GM12878 (cell line): ENCODE data around the gene KLK12. TPM values are rescaled to one million over a fixed set of nuclear protein-coding genes. Genes with fewer than 3 reads are reported as not detected.

Source experiments
- ATAC-seq: fragments of 200-7000 bp; cut with Tn5 transposase; 3 replicates; pipeline ENCODE4 v1.9.1; 2020; ENCODE audit warnings: mild to moderate bottlenecking, moderate library complexity
- BruUV-seq: library from RNA; stranded (reverse); fragments of 400-500 nt; replicated peaks from 2 replicates; lab custom pipeline; 2021; lab: Mats Ljungman, UMichigan
- CTCF ChIA-PET: fragments of 300-600 bp; sonication (Branson Sonifier 250); formaldehyde crosslinking; extraction: SDS; loops from one replicate; lab custom pipeline; 2021; ENCODE audit warnings: inconsistent platforms; lab: Yijun Ruan, JAX
- POLR2A ChIA-PET: fragments of 350-600 bp; formaldehyde crosslinking; extraction: SDS; loops from one replicate; lab custom pipeline; 2021; ENCODE audit warnings: inconsistent platforms; lab: Charles Lee
- RAD21 ChIA-PET: fragments of 300-600 bp; sonication (Branson Sonifier 250); formaldehyde crosslinking; loops from one replicate; lab custom pipeline; 2023; ENCODE audit warnings: antibody characterized with exemption; ENCODE audit not compliant: unreplicated experiment; lab: Charles Lee
- SMC1A ChIA-PET: fragments of 300-600 bp; sonication (Branson Sonifier 250); formaldehyde crosslinking; loops from one replicate; lab custom pipeline; 2023; ENCODE audit not compliant: unreplicated experiment, uncharacterized antibody; lab: Charles Lee
- DNase-seq: peaks from one replicate; pipeline ENCODE4 v3.0.0-alpha.2; 2011; ENCODE audit warnings: low read depth, low spot score
- FAIRE-seq: peaks from 3 replicates; lab custom pipeline; 2011; peaks lifted over from hg19 to GRCh38; lab: Jason Lieb, UNC
- H2AFZ ChIP-seq: 2 replicates; pipeline ENCODE4 v1.6.0; 2011; ENCODE audit warnings: low read depth, low read length, control low read depth; ENCODE audit not compliant: control insufficient read depth
- H3K27ac ChIP-seq: 2 replicates; pipeline ENCODE4 v1.5.1; 2011; ENCODE audit warnings: control low read depth; ENCODE audit not compliant: control insufficient read depth, insufficient read depth
- H3K27me3 ChIP-seq, 2 experiments: replicated peaks in 1 of 2; 2 replicates each; pipeline versions ENCODE4 v1.6.0 to v1.6.1; 2011; ENCODE audit warnings: low read length in 1 of 2; ENCODE audit not compliant: control insufficient read depth in 2 of 2, insufficient read depth in 2 of 2
- H3K36me3 ChIP-seq, 2 experiments: 2 replicates each; pipeline ENCODE4 v1.5.1; 2011; ENCODE audit warnings: low read length in 1 of 2; ENCODE audit not compliant: control insufficient read depth in 2 of 2, insufficient read depth in 2 of 2
- H3K4me1 ChIP-seq: 2 replicates; pipeline ENCODE4 v1.6.1; 2011; ENCODE audit warnings: mild to moderate bottlenecking, low read length, moderate library complexity, mixed read lengths; ENCODE audit not compliant: control insufficient read depth, insufficient read depth
- H3K4me2 ChIP-seq: 2 replicates; pipeline ENCODE4 v1.6.0; 2011; ENCODE audit warnings: control low read depth; ENCODE audit not compliant: control insufficient read depth, insufficient read depth
- H3K4me3 ChIP-seq: fragments of 200-600 bp; sonication (generic); 2 replicates; pipeline ENCODE4 v1.5.1; 2016
- H3K79me2 ChIP-seq: 2 replicates; pipeline ENCODE4 v1.6.0; 2011; ENCODE audit warnings: low read length; ENCODE audit not compliant: control insufficient read depth, insufficient read depth
- H3K9ac ChIP-seq: 2 replicates; pipeline ENCODE4 v1.8.0; 2011; ENCODE audit warnings: low read length, control low read depth, mixed read lengths; ENCODE audit not compliant: control insufficient read depth, insufficient read depth
- H3K9me3 ChIP-seq: replicated peaks from 3 replicates; pipeline ENCODE4 v1.5.1; 2011; ENCODE audit warnings: mild to moderate bottlenecking, low read length; ENCODE audit not compliant: control insufficient read depth, insufficient read depth
- H4K20me1 ChIP-seq: 2 replicates; pipeline ENCODE4 v1.6.0; 2011; ENCODE audit not compliant: control insufficient read depth, insufficient read depth
- ATF3 ChIP-seq: IDR thresholded peaks from 2 replicates; pipeline ENCODE4 v1.6.1; 2011; ENCODE audit warnings: low read depth, mild to moderate bottlenecking, low read length, moderate library complexity, borderline replicate concordance; ENCODE audit errors: extremely low read depth
- BACH1 ChIP-seq: fragments of 450-650 bp; IDR thresholded peaks from 2 replicates; pipeline ENCODE4 v1.6.1; 2017; ENCODE audit warnings: mild to moderate bottlenecking, borderline replicate concordance
- BHLHE40 ChIP-seq, 2 experiments: fragments of 450-650 bp in 1 of 2; IDR thresholded peaks; 2 replicates each; pipeline ENCODE4 v1.6.1; 2011 to 2017; ENCODE audit warnings: low read depth in 2 of 2, borderline replicate concordance in 1 of 2, improper control_type of control experiment in 1 of 2, low read length in 1 of 2, mild to moderate bottlenecking in 1 of 2
- CREB1 ChIP-seq: IDR thresholded peaks from 2 replicates; pipeline ENCODE4 v1.6.1; 2012; ENCODE audit warnings: low read depth, mild to moderate bottlenecking, inconsistent platforms
- ESRRA ChIP-seq: IDR thresholded peaks from 2 replicates; pipeline ENCODE4 v1.6.1; 2012; ENCODE audit warnings: mild to moderate bottlenecking, low read length, improper control_type of control experiment
- ETV6 ChIP-seq, 2 experiments: fragments of 450-650 bp in 1 of 2; IDR thresholded peaks in 1 of 2; conservative IDR thresholded peaks in 1 of 2; 2 replicates each; pipeline ENCODE4 v1.6.1; 2014; ENCODE audit warnings: antibody characterized with exemption in 1 of 2, borderline replicate concordance in 1 of 2, low read depth in 1 of 2, mild to moderate bottlenecking in 1 of 2, moderate library complexity in 1 of 2
- FOXM1 ChIP-seq: IDR thresholded peaks from 2 replicates; pipeline ENCODE4 v1.6.1; 2012; ENCODE audit warnings: low read depth, mild to moderate bottlenecking, inconsistent platforms, low read length, moderate library complexity
- HSF1 ChIP-seq: fragments of 150-350 bp; IDR thresholded peaks from 2 replicates; pipeline ENCODE4 v1.6.1; 2014; ENCODE audit warnings: mild to moderate bottlenecking, low read depth, low read length
- IRF4 ChIP-seq: IDR thresholded peaks from 2 replicates; pipeline ENCODE4 v1.6.1; 2011; ENCODE audit warnings: low read depth, low read length
- LARP7 ChIP-seq: fragments of 450-650 bp; IDR thresholded peaks from 2 replicates; pipeline ENCODE4 v1.6.1; 2017; ENCODE audit warnings: mild to moderate bottlenecking
- MTA3 ChIP-seq: IDR thresholded peaks from 2 replicates; pipeline ENCODE4 v1.6.1; 2012; ENCODE audit warnings: low read length, inconsistent platforms, borderline replicate concordance
- MYB ChIP-seq: fragments of 150-350 bp; IDR thresholded peaks from 2 replicates; pipeline ENCODE4 v1.6.1; 2014; ENCODE audit warnings: mild to moderate bottlenecking, low read depth, low read length, borderline replicate concordance
- MYC ChIP-seq: IDR thresholded peaks from 2 replicates; pipeline ENCODE4 v1.6.1; 2011; ENCODE audit warnings: mild to moderate bottlenecking, low read length, moderate library complexity, inconsistent platforms; ENCODE audit not compliant: insufficient read depth, insufficient replicate concordance, insufficient read length, severe bottlenecking
- NFIC ChIP-seq: IDR thresholded peaks from 2 replicates; pipeline ENCODE4 v1.6.1; 2012; ENCODE audit warnings: low read depth, mild to moderate bottlenecking, inconsistent platforms, low read length, moderate library complexity
- NFYB ChIP-seq: IDR thresholded peaks from 2 replicates; pipeline ENCODE4 v1.6.1; 2011; ENCODE audit warnings: low read depth, mild to moderate bottlenecking, low read length, improper control_type of control experiment, moderate library complexity; ENCODE audit not compliant: insufficient read depth
- RELA ChIP-seq: fragments of 450-650 bp; IDR thresholded peaks from 2 replicates; pipeline ENCODE4 v1.8.0; 2014; ENCODE audit warnings: borderline replicate concordance; ENCODE audit not compliant: partially characterized antibody
- SIN3A ChIP-seq: IDR thresholded peaks from 2 replicates; pipeline ENCODE4 v1.6.1; 2012; ENCODE audit warnings: low read depth, low read length, improper control_type of control experiment
- SIX5 ChIP-seq: IDR thresholded peaks from 2 replicates; pipeline ENCODE4 v1.6.1; 2011; ENCODE audit warnings: mild to moderate bottlenecking, low read depth, low read length, moderate library complexity; ENCODE audit not compliant: severe bottlenecking
- STAT1 ChIP-seq: fragments of 450-650 bp; conservative IDR thresholded peaks from 2 replicates; pipeline ENCODE4 v1.6.1; 2014; ENCODE audit warnings: antibody characterized with exemption, mild to moderate bottlenecking
- TAF1 ChIP-seq: IDR thresholded peaks from 2 replicates; pipeline ENCODE4 v1.6.1; 2011; ENCODE audit warnings: mild to moderate bottlenecking, low read depth, low read length, borderline replicate concordance
- ZBTB33 ChIP-seq: fragments of 450-650 bp; IDR thresholded peaks from 2 replicates; pipeline ENCODE4 v1.6.1; 2017; ENCODE audit warnings: mild to moderate bottlenecking
- WGBS: methylation state at CpG from one replicate; pipeline ENCODE4 v1.1.6; 2016; ENCODE audit warnings: low lambda C conversion rate; ENCODE audit not compliant: insufficient replicate concordance, insufficient coverage; ENCODE audit errors: missing lambda C conversion rate; 5-methylcytosine and 5-hydroxymethylcytosine counted together
- in situ Hi-C: fragments of 300-500 bp; cut with MboI; formaldehyde crosslinking; loops from 9 replicates; pipeline ENCODE4 v1.14.3; 2018; ENCODE audit warnings: mixed read lengths
- intact Hi-C: fragments of 100-400 bp; cut with micrococcal nuclease; formaldehyde crosslinking; loops from one replicate; pipeline ENCODE4 v1.14.2; 2022; ENCODE audit not compliant: unreplicated experiment
- polyA plus RNA-seq, 11 experiments: library from polyadenylated mRNA; depleted of rRNA in 4 of 11; unstranded in 6 of 11; stranded (reverse) in 5 of 11; fragments of >200 nt; fragmentation: Nextera tagmentation in 4 of 11; fragmentation: Illumina TruSeq in 1 of 11; extraction: Ambion mirVana in 4 of 11; extraction: Trizol in 1 of 11; gene quantifications; 1 replicate in 1 of 11; 2 replicates in 10 of 11; pipeline versions ENCODE4 v1.2.1 to v1.2.3, GENCODE V29; 2011 to 2016; ENCODE audit warnings: inconsistent platforms in 2 of 11, missing spikeins in 2 of 11, low read depth in 1 of 11
- total RNA-seq, 4 experiments: library from RNA; depleted of rRNA in 3 of 4; stranded (reverse); fragments of >200 nt in 3 of 4; fragmentation: Illumina TruSeq in 1 of 4; extraction: Trizol in 1 of 4; gene quantifications; 2 replicates each; pipeline versions ENCODE4 v1.2.1 to v1.2.3, GENCODE V29; 2013 to 2021

KLK12 gene
- total and polyA plus RNA-seq, 10 of the 15 experiments (the other 5 are each of a cell fraction or from before 2014, with no cell fraction given), result not detected

GRCh38 chr19:51079481-51080110, 44.8 kb upstream of the KLK12 start (continued):
- no peak for TF ChIP-seq RELA
- no peak for TF ChIP-seq MYC
- TF ChIP-seq CREB1, result no peak
- TF ChIP-seq ESRRA, result no peak
- no peak for TF ChIP-seq ATF3
- no peak for TF ChIP-seq STAT1
- no peak for TF ChIP-seq IRF4

- DNase-seq (no peak), ATAC-seq (no peak), FAIRE-seq (no peak)
- ChIA-PET SMC1A (no interaction called here), CTCF (no interaction called here), POLR2A (no interaction called here), RAD21 (no interaction called here)
- 41% methylated on average over 6 of the region's 6 CpGs for WGBS
- H3K27ac ChIP-seq, result no peak overlapping the region
- H3K4me3 ChIP-seq, result no peak overlapping the region
- H2AFZ ChIP-seq, result no peak overlapping the region
- H3K9ac ChIP-seq, result no peak overlapping the region
- no peaks in the 10 kb centered on the region for H3K36me3 ChIP-seq
- no peak overlapping the region for H3K4me2 ChIP-seq
- in situ Hi-C loops, result no loop called here
- no peaks in the 10 kb centered on the region for H3K9me3 ChIP-seq
- H3K79me2 ChIP-seq, result no peaks in the 10 kb centered on the region
- intact Hi-C loops, result no loop called here
- BruUV-seq, result no TSS peak
- no peaks in the 10 kb centered on the region for H3K4me1 ChIP-seq
- no peaks in the 10 kb centered on the region for H4K20me1 ChIP-seq
- no peaks in the 10 kb centered on the region for H3K27me3 ChIP-seq
- TF ChIP-seq FOXM1 (no peak), ZBTB33 (no peak), TAF1 (no peak), SIN3A (no peak), ETV6 (conservative IDR thresholded peaks at IDR 0.05 in 1 of 2, IDR thresholded peaks at IDR 0.05 in 1 of 2; ENCODE audit: borderline replicate concordance in 1 of 2, low read depth in 1 of 2) (no peak), SIX5 (no peak), BACH1 (no peak), BHLHE40 (IDR thresholded peaks at IDR 0.05; ENCODE audit: borderline replicate concordance in 1 of 2, low read depth in 2 of 2, low read length in 1 of 2) (no peak), HSF1 (no peak), MTA3 (no peak), MYB (no peak), LARP7 (no peak), NFYB (no peak), NFIC (no peak)
These were observed 43.9 kb upstream of the KLK12 start for GRCh38 chr19:51078731-51079130.
